ENCODE measurements around the gene MCUR1.

GRCh38 chr6:13830803-13831202 is 16.4 kb upstream of the MCUR1 start:
- TF ChIP-seq CTCF (IDR thresholded peaks at IDR 0.05; ENCODE audit: poor library complexity) (no peak), EZH2 (IDR thresholded peaks at IDR 0.05; ENCODE audit: borderline replicate concordance) (no peak)

All from hepatocyte (in vitro differentiated cells).